K562 (cell line): ENCODE data around the gene GIPC3. TPM values are rescaled to one million over a fixed set of nuclear protein-coding genes. Genes with fewer than 3 reads are reported as not detected.

Source experiments
- ARHGAP35 ChIP-seq: fragments of 450-650 bp; IDR thresholded peaks from 2 replicates; pipeline ENCODE4 v1.6.1; 2018; ENCODE audit not compliant: partially characterized antibody
- EHMT2 ChIP-seq: fragments of 450-650 bp; IDR thresholded peaks from 2 replicates; pipeline ENCODE4 v1.6.1; 2018; ENCODE audit warnings: antibody characterized with exemption
- FOXJ2 ChIP-seq: fragments of 200-800 bp; sonication (Bioruptor generic); IDR thresholded peaks from 2 replicates; pipeline ENCODE4 v1.6.1; 2016; ENCODE audit warnings: missing genetic modification characterization, missing compliant biosample characterization
- GATA2 ChIP-seq: sonication (generic); formaldehyde crosslinking; IDR thresholded peaks from 2 replicates; pipeline ENCODE4 v1.4.0; 2020; ENCODE audit warnings: mild to moderate bottlenecking, missing genetic modification reagents
- JUND ChIP-seq, 2 experiments: IDR thresholded peaks; 2 replicates in 1 of 2; 3 replicates in 1 of 2; pipeline ENCODE4 v1.6.1; 2011; ENCODE audit warnings: borderline replicate concordance in 2 of 2, low read depth in 2 of 2, low read length in 2 of 2, improper control_type of control experiment in 1 of 2, missing biosample characterization in 1 of 2, missing genetic modification characterization in 1 of 2, missing genetic modification reagents in 1 of 2
- MTA2 ChIP-seq: fragments of 450-650 bp; IDR thresholded peaks from 2 replicates; pipeline ENCODE4 v1.6.1; 2016; ENCODE audit warnings: low read depth
- PHF8 ChIP-seq: fragments of 200-600 bp; sonication (generic); IDR thresholded peaks from 2 replicates; pipeline ENCODE4 v1.6.1; 2012; ENCODE audit warnings: mixed run types, mild to moderate bottlenecking, inconsistent platforms, low read length, moderate library complexity, borderline replicate concordance
- RAD21 ChIP-seq, 2 experiments: fragments of 250-450 bp in 1 of 2; fragments of 450-650 bp in 1 of 2; sonication (Bioruptor Pico) in 1 of 2; formaldehyde crosslinking in 1 of 2; IDR thresholded peaks in 1 of 2; conservative IDR thresholded peaks in 1 of 2; 2 replicates each; pipeline versions ENCODE4 v1.4.0 to v1.8.0; 2020 to 2022; ENCODE audit warnings: mild to moderate bottlenecking in 2 of 2, moderate library complexity in 1 of 2
- RAD51 ChIP-seq: fragments of 450-650 bp; IDR thresholded peaks from 2 replicates; pipeline ENCODE4 v1.7.1; 2016; ENCODE audit warnings: low read depth, mild to moderate bottlenecking, borderline replicate concordance
- SAFB ChIP-seq: fragments of 200-400 bp; formaldehyde crosslinking; IDR thresholded peaks from 2 replicates; pipeline ENCODE4 v1.6.1; 2017; ENCODE audit warnings: low read depth, low read length, borderline replicate concordance
- SIN3A ChIP-seq, 2 experiments: fragments of 150-350 bp in 1 of 2; IDR thresholded peaks; 2 replicates each; pipeline ENCODE4 v1.6.1; 2011 to 2016; ENCODE audit warnings: borderline replicate concordance in 2 of 2, low read depth in 2 of 2, low read length in 2 of 2, mild to moderate bottlenecking in 2 of 2, moderate library complexity in 2 of 2; ENCODE audit not compliant: control insufficient read depth in 1 of 2
- SMARCA4 ChIP-seq: fragments of 450-650 bp; IDR thresholded peaks from 2 replicates; pipeline ENCODE4 v1.6.1; 2016
- SNIP1 ChIP-seq: fragments of 450-650 bp; IDR thresholded peaks from 2 replicates; pipeline ENCODE4 v1.7.1; 2017; ENCODE audit warnings: low read depth, mild to moderate bottlenecking
- SUPT5H ChIP-seq: fragments of 450-650 bp; IDR thresholded peaks from 2 replicates; pipeline ENCODE4 v1.6.1; 2016
- XRCC4 ChIP-seq: IDR thresholded peaks from one replicate; pipeline ENCODE4 v1.6.1; 2011; ENCODE audit not compliant: insufficient read depth, insufficient read length; ENCODE audit errors: extremely low read depth
- ZC3H8 ChIP-seq: fragments of 450-650 bp; IDR thresholded peaks from 2 replicates; pipeline ENCODE4 v1.6.1; 2017
- ZNF184 ChIP-seq: sonication (generic); formaldehyde crosslinking; IDR thresholded peaks from 2 replicates; pipeline ENCODE4 v1.5.0; 2020; ENCODE audit warnings: missing genetic modification reagents
- ZNF436 ChIP-seq: fragments of 250-450, 450-650 bp; sonication (Bioruptor Pico); formaldehyde crosslinking; IDR thresholded peaks from 2 replicates; pipeline ENCODE4 v1.7.0; 2020; ENCODE audit warnings: mild to moderate bottlenecking
- ZNF780A ChIP-seq: fragments of 250-450 bp; sonication (Bioruptor Pico); IDR thresholded peaks from 2 replicates; pipeline ENCODE4 v1.5.0; 2021; ENCODE audit warnings: mild to moderate bottlenecking
- polyA plus RNA-seq, 8 experiments: library from polyadenylated mRNA; depleted of rRNA in 4 of 8; stranded (reverse) in 5 of 8; unstranded in 3 of 8; fragments of >200 nt; fragmentation: Nextera tagmentation in 2 of 8; fragmentation: Illumina TruSeq in 1 of 8; extraction: Ambion mirVana in 2 of 8; extraction: Trizol in 1 of 8; gene quantifications; 2 replicates each; pipeline versions ENCODE4 v1.2.1 to v1.2.3, GENCODE V29; 2011 to 2014; ENCODE audit warnings: inconsistent platforms in 1 of 8, missing spikeins in 1 of 8
- total RNA-seq, 7 experiments: library from RNA; depleted of rRNA in 6 of 7; stranded (reverse); fragments of >200 nt in 6 of 7; fragmentation: Illumina TruSeq in 2 of 7; extraction: Trizol in 2 of 7; gene quantifications; 2 replicates each; pipeline versions ENCODE4 v1.2.1 to v1.2.3, GENCODE V29; 2011 to 2021; ENCODE audit warnings: low replicate concordance in 1 of 7
- TF ChIP-seq, protein P1 (sequence below), 2 experiments: IDR thresholded peaks; 2 replicates each; pipeline ENCODE4 v1.6.1; 2012; ENCODE audit warnings: improper control_type of control experiment in 2 of 2, low read depth in 2 of 2, low read length in 2 of 2, borderline replicate concordance in 1 of 2
- TF ChIP-seq, protein P2 (sequence below): fragments of 450-650 bp; IDR thresholded peaks from 2 replicates; pipeline ENCODE4 v1.6.1; 2016; ENCODE audit warnings: borderline replicate concordance
- TF ChIP-seq, protein P3 (sequence below): sonication (generic); formaldehyde crosslinking; IDR thresholded peaks from 2 replicates; pipeline ENCODE4 v1.8.0; 2022; ENCODE audit warnings: mild to moderate bottlenecking, missing genetic modification reagents

The GIPC3 gene
- total and polyA plus RNA-seq, 9 of the 15 experiments (the other 6 are each of a cell fraction or from before 2014, with no cell fraction given): 0.03 to 3.6 (median 1.5) TPM; not detected in 1

DNA sequence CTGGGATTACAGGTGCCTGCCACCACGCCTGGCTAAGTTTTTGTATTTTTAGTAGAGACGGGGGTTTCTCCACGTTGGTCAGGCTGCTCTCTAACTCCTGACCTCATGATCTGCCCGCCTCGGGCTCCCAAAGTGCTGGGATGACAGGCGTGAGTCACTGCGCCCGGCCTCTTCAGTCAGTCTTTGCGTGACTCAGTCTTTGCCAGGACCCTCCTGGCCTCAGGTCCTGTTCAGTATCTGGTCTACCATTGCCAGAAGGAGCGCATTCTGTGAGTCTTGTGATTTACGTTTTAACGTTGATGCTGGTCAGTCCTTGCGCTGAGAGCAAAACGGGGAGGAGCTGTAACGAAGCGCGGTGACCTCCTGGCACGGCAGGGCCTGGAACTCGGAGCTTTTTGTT, 20.1 kb upstream of the GIPC3 start (continued):
- no peak for TF ChIP-seq SUPT5H
- TF ChIP-seq JUND (IDR thresholded peaks at IDR 0.05; ENCODE audit: borderline replicate concordance, low read depth, low read length): peak; percentile 81
- no peak; the same call in 2 of the 3 replicates for TF ChIP-seq JUND (tag; IDR thresholded peaks at IDR 0.05; ENCODE audit: borderline replicate concordance, low read depth, low read length)
- no peak for TF ChIP-seq ZNF184 (CRISPR knock-in tag)
- no peak for TF ChIP-seq RAD21 (CRISPR knock-in tag; conservative IDR thresholded peaks at IDR 0.05 in 1 of 2, IDR thresholded peaks at IDR 0.05 in 1 of 2)
- TF ChIP-seq ZC3H8: no peak
- TF ChIP-seq XRCC4: no peak
- TF ChIP-seq EHMT2: no peak
- no peak for TF ChIP-seq PHF8
- no peak for TF ChIP-seq ARHGAP35
- peak; percentile 58 for TF ChIP-seq SMARCA4
- TF ChIP-seq ZNF780A (CRISPR knock-in tag): no peak
- no peak for TF ChIP-seq SNIP1
- TF ChIP-seq, protein P1, sequence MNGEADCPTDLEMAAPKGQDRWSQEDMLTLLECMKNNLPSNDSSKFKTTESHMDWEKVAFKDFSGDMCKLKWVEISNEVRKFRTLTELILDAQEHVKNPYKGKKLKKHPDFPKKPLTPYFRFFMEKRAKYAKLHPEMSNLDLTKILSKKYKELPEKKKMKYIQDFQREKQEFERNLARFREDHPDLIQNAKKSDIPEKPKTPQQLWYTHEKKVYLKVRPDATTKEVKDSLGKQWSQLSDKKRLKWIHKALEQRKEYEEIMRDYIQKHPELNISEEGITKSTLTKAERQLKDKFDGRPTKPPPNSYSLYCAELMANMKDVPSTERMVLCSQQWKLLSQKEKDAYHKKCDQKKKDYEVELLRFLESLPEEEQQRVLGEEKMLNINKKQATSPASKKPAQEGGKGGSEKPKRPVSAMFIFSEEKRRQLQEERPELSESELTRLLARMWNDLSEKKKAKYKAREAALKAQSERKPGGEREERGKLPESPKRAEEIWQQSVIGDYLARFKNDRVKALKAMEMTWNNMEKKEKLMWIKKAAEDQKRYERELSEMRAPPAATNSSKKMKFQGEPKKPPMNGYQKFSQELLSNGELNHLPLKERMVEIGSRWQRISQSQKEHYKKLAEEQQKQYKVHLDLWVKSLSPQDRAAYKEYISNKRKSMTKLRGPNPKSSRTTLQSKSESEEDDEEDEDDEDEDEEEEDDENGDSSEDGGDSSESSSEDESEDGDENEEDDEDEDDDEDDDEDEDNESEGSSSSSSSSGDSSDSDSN (IDR thresholded peaks at IDR 0.05; ENCODE audit: borderline replicate concordance in 1 of 2, low read depth in 2 of 2, low read length in 2 of 2): no peak
- no peak for TF ChIP-seq SAFB
- no peak for TF ChIP-seq RAD51
- TF ChIP-seq GATA2 (CRISPR knock-in tag): no peak
- TF ChIP-seq, protein P2, sequence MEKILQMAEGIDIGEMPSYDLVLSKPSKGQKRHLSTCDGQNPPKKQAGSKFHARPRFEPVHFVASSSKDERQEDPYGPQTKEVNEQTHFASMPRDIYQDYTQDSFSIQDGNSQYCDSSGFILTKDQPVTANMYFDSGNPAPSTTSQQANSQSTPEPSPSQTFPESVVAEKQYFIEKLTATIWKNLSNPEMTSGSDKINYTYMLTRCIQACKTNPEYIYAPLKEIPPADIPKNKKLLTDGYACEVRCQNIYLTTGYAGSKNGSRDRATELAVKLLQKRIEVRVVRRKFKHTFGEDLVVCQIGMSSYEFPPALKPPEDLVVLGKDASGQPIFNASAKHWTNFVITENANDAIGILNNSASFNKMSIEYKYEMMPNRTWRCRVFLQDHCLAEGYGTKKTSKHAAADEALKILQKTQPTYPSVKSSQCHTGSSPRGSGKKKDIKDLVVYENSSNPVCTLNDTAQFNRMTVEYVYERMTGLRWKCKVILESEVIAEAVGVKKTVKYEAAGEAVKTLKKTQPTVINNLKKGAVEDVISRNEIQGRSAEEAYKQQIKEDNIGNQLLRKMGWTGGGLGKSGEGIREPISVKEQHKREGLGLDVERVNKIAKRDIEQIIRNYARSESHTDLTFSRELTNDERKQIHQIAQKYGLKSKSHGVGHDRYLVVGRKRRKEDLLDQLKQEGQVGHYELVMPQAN: no peak
- no peak for TF ChIP-seq FOXJ2 (tag)
- no peak for TF ChIP-seq MTA2
- TF ChIP-seq SIN3A (IDR thresholded peaks at IDR 0.05; ENCODE audit: borderline replicate concordance in 2 of 2, control insufficient read depth in 1 of 2, low read depth in 2 of 2, low read length in 2 of 2): no peak
- TF ChIP-seq, protein P3, sequence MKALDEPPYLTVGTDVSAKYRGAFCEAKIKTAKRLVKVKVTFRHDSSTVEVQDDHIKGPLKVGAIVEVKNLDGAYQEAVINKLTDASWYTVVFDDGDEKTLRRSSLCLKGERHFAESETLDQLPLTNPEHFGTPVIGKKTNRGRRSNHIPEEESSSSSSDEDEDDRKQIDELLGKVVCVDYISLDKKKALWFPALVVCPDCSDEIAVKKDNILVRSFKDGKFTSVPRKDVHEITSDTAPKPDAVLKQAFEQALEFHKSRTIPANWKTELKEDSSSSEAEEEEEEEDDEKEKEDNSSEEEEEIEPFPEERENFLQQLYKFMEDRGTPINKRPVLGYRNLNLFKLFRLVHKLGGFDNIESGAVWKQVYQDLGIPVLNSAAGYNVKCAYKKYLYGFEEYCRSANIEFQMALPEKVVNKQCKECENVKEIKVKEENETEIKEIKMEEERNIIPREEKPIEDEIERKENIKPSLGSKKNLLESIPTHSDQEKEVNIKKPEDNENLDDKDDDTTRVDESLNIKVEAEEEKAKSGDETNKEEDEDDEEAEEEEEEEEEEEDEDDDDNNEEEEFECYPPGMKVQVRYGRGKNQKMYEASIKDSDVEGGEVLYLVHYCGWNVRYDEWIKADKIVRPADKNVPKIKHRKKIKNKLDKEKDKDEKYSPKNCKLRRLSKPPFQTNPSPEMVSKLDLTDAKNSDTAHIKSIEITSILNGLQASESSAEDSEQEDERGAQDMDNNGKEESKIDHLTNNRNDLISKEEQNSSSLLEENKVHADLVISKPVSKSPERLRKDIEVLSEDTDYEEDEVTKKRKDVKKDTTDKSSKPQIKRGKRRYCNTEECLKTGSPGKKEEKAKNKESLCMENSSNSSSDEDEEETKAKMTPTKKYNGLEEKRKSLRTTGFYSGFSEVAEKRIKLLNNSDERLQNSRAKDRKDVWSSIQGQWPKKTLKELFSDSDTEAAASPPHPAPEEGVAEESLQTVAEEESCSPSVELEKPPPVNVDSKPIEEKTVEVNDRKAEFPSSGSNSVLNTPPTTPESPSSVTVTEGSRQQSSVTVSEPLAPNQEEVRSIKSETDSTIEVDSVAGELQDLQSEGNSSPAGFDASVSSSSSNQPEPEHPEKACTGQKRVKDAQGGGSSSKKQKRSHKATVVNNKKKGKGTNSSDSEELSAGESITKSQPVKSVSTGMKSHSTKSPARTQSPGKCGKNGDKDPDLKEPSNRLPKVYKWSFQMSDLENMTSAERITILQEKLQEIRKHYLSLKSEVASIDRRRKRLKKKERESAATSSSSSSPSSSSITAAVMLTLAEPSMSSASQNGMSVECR: no peak
- no peak for TF ChIP-seq ZNF436
